ENCODE measurements around the gene PCP2. TPM values are rescaled to one million over a fixed set of nuclear protein-coding genes. Genes with fewer than 3 reads are reported as not detected.

Gene PCP2
- total and polyA plus RNA-seq, 2 of the 13 experiments (the other 11 are each of a cell fraction or from before 2014, with no cell fraction given) = 0.62 TPM; not detected in 1

GRCh38 chr19:7680606-7681339 is 47.3 kb upstream of the PCP2 start, which contains the start of gene TRAPPC5 (continued):
- TF ChIP-seq AFF4 (CRISPR knock-in tag; IDR thresholded peaks at IDR 0.05) = no peak
- TF ChIP-seq SIN3B (IDR thresholded peaks at IDR 0.05; ENCODE audit: low read length) = no peak
- TF ChIP-seq ZFP90 (CRISPR knock-in tag; IDR thresholded peaks at IDR 0.05; ENCODE audit: borderline replicate concordance) = no peak
- TF ChIP-seq CCDC6 (CRISPR knock-in tag; IDR thresholded peaks at IDR 0.05) = no peak
- peak; percentile 69; the same call in 1 of the 2 replicates for TF ChIP-seq ARID4A (CRISPR knock-in tag; IDR thresholded peaks at IDR 0.05; ENCODE audit: borderline replicate concordance)
- no peak for TF ChIP-seq SMYD3 (CRISPR knock-in tag; IDR thresholded peaks at IDR 0.05)
- no peak for TF ChIP-seq GABPA (IDR thresholded peaks at IDR 0.05; ENCODE audit: low read depth, low read length)
- TF ChIP-seq GABPA (CRISPR knock-in tag; IDR thresholded peaks at IDR 0.05; ENCODE audit: low read depth) = no peak
- TF ChIP-seq ZNF441 (CRISPR knock-in tag; IDR thresholded peaks at IDR 0.05; ENCODE audit: borderline replicate concordance) = no peak
- no peak for TF ChIP-seq ONECUT2 (CRISPR knock-in tag; IDR thresholded peaks at IDR 0.05)
- TF ChIP-seq NAIF1 (CRISPR knock-in tag; IDR thresholded peaks at IDR 0.05; ENCODE audit: borderline replicate concordance) = peak; percentile 58; the same call in 1 of the 2 replicates
- no peak for TF ChIP-seq THAP9 (CRISPR knock-in tag; IDR thresholded peaks at IDR 0.05; ENCODE audit: borderline replicate concordance)
- peak; percentile 19; the same call in 1 of the 2 replicates for TF ChIP-seq ERF (CRISPR knock-in tag; IDR thresholded peaks at IDR 0.05)
- no peak for TF ChIP-seq RFX5 (IDR thresholded peaks at IDR 0.05; ENCODE audit: low read depth, low read length)
- TF ChIP-seq ZNF253 (CRISPR knock-in tag; IDR thresholded peaks at IDR 0.05; ENCODE audit: borderline replicate concordance) = no peak
- TF ChIP-seq ZBTB7A (CRISPR knock-in tag; IDR thresholded peaks at IDR 0.05) = peak; percentile 95
- peak; percentile 51; the same call in 1 of the 2 replicates for TF ChIP-seq SIN3A (IDR thresholded peaks at IDR 0.05; ENCODE audit: borderline replicate concordance, low read depth, low read length)
- no peak for TF ChIP-seq ZNF83 (CRISPR knock-in tag; IDR thresholded peaks at IDR 0.05; ENCODE audit: borderline replicate concordance)
- TF ChIP-seq ZNF644 (CRISPR knock-in tag; IDR thresholded peaks at IDR 0.05; ENCODE audit: low read depth) = no peak
